SK-N-SH (cell line): Measurements from ENCODE around the gene ETV3. TPM values are rescaled to one million over a fixed set of nuclear protein-coding genes. Genes with fewer than 3 reads are reported as not detected.

Source experiments
- CTCF ChIA-PET: fragments of 300-600, 350-600 bp; formaldehyde crosslinking; extraction: SDS; loops from one replicate; lab custom pipeline; 2021; lab: Yijun Ruan, JAX
- POLR2A ChIA-PET: fragments of 350-600 bp; sonication (Branson Sonifier 250); formaldehyde crosslinking; extraction: SDS; loops from one replicate; lab custom pipeline; 2020; ENCODE audit warnings: antibody characterized with exemption, inconsistent platforms; lab: Yijun Ruan, JAX
- DNase-seq: peaks from one replicate; pipeline ENCODE4 v3.0.0; 2012
- H2AFZ ChIP-seq: fragments of 200-600 bp; sonication (generic); 2 replicates; pipeline ENCODE4 v1.8.1; 2016; ENCODE audit warnings: antibody characterized with exemption, mild to moderate bottlenecking, low read depth
- H3F3A ChIP-seq: fragments of 200-600 bp; sonication (generic); replicated peaks from 2 replicates; pipeline ENCODE3; 2016; ENCODE audit warnings: antibody characterized with exemption, mild to moderate bottlenecking; ENCODE audit not compliant: insufficient read depth
- H3K27ac ChIP-seq, 2 experiments: fragments of 200-500 bp in 1 of 2; fragments of 200-600 bp in 1 of 2; sonication (Bioruptor generic) in 1 of 2; sonication (generic), shearing (Covaris generic) in 1 of 2; 2 replicates each; pipeline versions ENCODE4 v1.5.1 to v1.6.1; 2014 to 2016; ENCODE audit warnings: low read depth in 2 of 2, inconsistent platforms in 1 of 2, low read length in 1 of 2, mild to moderate bottlenecking in 1 of 2, mixed read lengths in 1 of 2
- H3K27me3 ChIP-seq: fragments of 200-600 bp; sonication (generic), shearing (Covaris generic); 2 replicates; pipeline ENCODE4 v1.6.1; 2016; ENCODE audit warnings: mixed run types; ENCODE audit not compliant: insufficient read depth
- H3K36me3 ChIP-seq, 2 experiments: fragments of 200-500 bp in 1 of 2; fragments of 200-600 bp in 1 of 2; sonication (Bioruptor generic) in 1 of 2; sonication (generic) in 1 of 2; replicated peaks in 1 of 2; 2 replicates each; pipeline versions ENCODE3 to v1.5.1; 2014 to 2016; ENCODE audit warnings: low read length in 1 of 2, mild to moderate bottlenecking in 1 of 2; ENCODE audit not compliant: insufficient read depth in 2 of 2, control insufficient read depth in 1 of 2
- H3K4me1 ChIP-seq, 2 experiments: fragments of 200-500 bp in 1 of 2; fragments of 200-600 bp in 1 of 2; sonication (Bioruptor generic) in 1 of 2; sonication (generic), shearing (Covaris generic) in 1 of 2; 2 replicates each; pipeline versions ENCODE4 v1.5.1 to v1.6.1; 2014 to 2016; ENCODE audit warnings: low read depth in 1 of 2, low read length in 1 of 2, mixed run types in 1 of 2; ENCODE audit not compliant: insufficient read depth in 2 of 2, control insufficient read depth in 1 of 2
- H3K4me2 ChIP-seq: fragments of 200-600 bp; sonication (generic), shearing (Covaris generic); 2 replicates; pipeline ENCODE4 v1.6.1; 2017; ENCODE audit warnings: mixed run types
- H3K4me3 ChIP-seq, 2 experiments: fragments of 200-500 bp in 1 of 2; fragments of 200-600 bp in 1 of 2; sonication (Bioruptor generic) in 1 of 2; sonication (generic), shearing (Covaris generic) in 1 of 2; 2 replicates each; pipeline versions ENCODE4 v1.5.1 to v1.8.1; 2014 to 2016; ENCODE audit warnings: low read depth in 2 of 2, inconsistent platforms in 1 of 2, low read length in 1 of 2, mild to moderate bottlenecking in 1 of 2, mixed read lengths in 1 of 2, moderate library complexity in 1 of 2
- H3K79me2 ChIP-seq: fragments of 200-600 bp; sonication (generic); 2 replicates; pipeline ENCODE4 v1.8.1; 2017; ENCODE audit warnings: mild to moderate bottlenecking; ENCODE audit not compliant: insufficient read depth
- H3K9ac ChIP-seq: fragments of 200-600 bp; sonication (generic); 2 replicates; pipeline ENCODE4 v1.6.1; 2017; ENCODE audit warnings: mixed run types
- H3K9me2 ChIP-seq: fragments of 200-600 bp; sonication (generic); 2 replicates; pipeline ENCODE4 v1.6.1; 2017; ENCODE audit warnings: mixed run types
- H3K9me3 ChIP-seq: fragments of 200-600 bp; sonication (generic); 2 replicates; pipeline ENCODE4 v1.6.1; 2017; ENCODE audit warnings: mixed run types, mild to moderate bottlenecking, moderate library complexity
- H4K20me1 ChIP-seq: fragments of 200-600 bp; sonication (generic); 2 replicates; pipeline ENCODE4 v1.6.1; 2017; ENCODE audit warnings: mild to moderate bottlenecking, mixed run types; ENCODE audit not compliant: insufficient read depth
- FOSL2 ChIP-seq: IDR thresholded peaks from 2 replicates; pipeline ENCODE4 v1.4.0; 2012; ENCODE audit warnings: low read depth, mild to moderate bottlenecking, moderate library complexity, borderline replicate concordance
- GATA2 ChIP-seq: sonication (generic); formaldehyde crosslinking; IDR thresholded peaks from 2 replicates; pipeline ENCODE4 v1.5.0; 2020; ENCODE audit warnings: mild to moderate bottlenecking, missing genetic modification reagents
- JUND ChIP-seq: IDR thresholded peaks from 2 replicates; pipeline ENCODE4 v1.4.0; 2012
- MXI1 ChIP-seq: IDR thresholded peaks from 2 replicates; pipeline ENCODE4 v1.6.1; 2012; ENCODE audit warnings: mild to moderate bottlenecking, low read depth, low read length, improper control_type of control experiment
- NRF1 ChIP-seq: IDR thresholded peaks from 2 replicates; pipeline ENCODE4 v1.6.1; 2012; ENCODE audit warnings: low read depth, mild to moderate bottlenecking, low read length
- POLR2AphosphoS5 ChIP-seq: IDR thresholded peaks from 2 replicates; pipeline ENCODE4 v1.6.1; 2012; ENCODE audit warnings: low read depth, low read length
- RXRA ChIP-seq: IDR thresholded peaks from 2 replicates; pipeline ENCODE4 v1.4.0; 2012; ENCODE audit warnings: low read depth, mild to moderate bottlenecking, borderline replicate concordance
- YY1 ChIP-seq: IDR thresholded peaks from 2 replicates; pipeline ENCODE4 v1.4.0; 2012; ENCODE audit warnings: low read depth, mild to moderate bottlenecking
- WGBS: methylation state at CpG from one replicate; pipeline ENCODE4 v1.1.6; 2017; ENCODE audit warnings: low lambda C conversion rate; 5-methylcytosine and 5-hydroxymethylcytosine counted together
- polyA plus RNA-seq, 3 experiments: library from polyadenylated mRNA; depleted of rRNA; stranded (reverse); fragments of >200 nt; gene quantifications; 2 replicates each; pipeline ENCODE4 v1.2.3, GENCODE V29; 2012
- TF ChIP-seq, protein P1 (sequence below): IDR thresholded peaks from 2 replicates; pipeline ENCODE4; 2012
- TF ChIP-seq, protein P2 (sequence below): IDR thresholded peaks from 2 replicates; pipeline ENCODE4 v1.4.0; 2012; ENCODE audit warnings: low read depth
- TF ChIP-seq, protein P3 (sequence below): fragments of 200-600 bp; sonication (generic); IDR thresholded peaks from 2 replicates; pipeline ENCODE4 v1.6.1; 2017; ENCODE audit warnings: antibody characterized with exemption, mild to moderate bottlenecking, moderate library complexity

ETV3 gene
- polyA plus RNA-seq, 1 of the 3 experiments (the other 2 are of a cell fraction) = 5.4 TPM

DNA sequence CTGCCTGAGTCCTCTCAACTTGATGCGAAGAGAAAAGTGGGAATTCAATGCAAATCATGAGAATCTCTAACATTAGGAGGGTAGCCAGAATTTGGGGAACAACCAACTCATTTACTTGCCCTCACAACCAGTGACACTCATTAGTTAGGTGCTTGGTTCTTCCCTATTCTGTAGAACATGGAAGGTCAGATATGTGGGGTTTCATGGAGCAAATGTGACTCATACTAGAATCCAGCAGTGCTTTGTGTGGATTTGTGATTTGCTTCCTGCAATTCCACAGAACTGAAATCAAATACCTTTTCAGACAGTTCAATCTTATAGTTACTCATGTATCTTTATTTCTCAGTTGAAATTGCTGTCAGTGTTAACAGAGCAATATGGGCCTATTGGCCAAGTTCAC, 6.9 kb upstream of the ETV3 start:
- 68% methylated on average over 1 of the region's 1 CpG for WGBS
- DNase-seq = no peak
- no peaks in the 10 kb centered on the region for H3K36me3 ChIP-seq
- H3K9me2 ChIP-seq = no peaks in the 10 kb centered on the region
- no peak overlapping the region for H3K4me2 ChIP-seq
- H3K9ac ChIP-seq = no peak overlapping the region
- no peaks in the 10 kb centered on the region for H3K9me3 ChIP-seq
- CTCF ChIA-PET = interaction anchor here (15.8 to 18.9 kb wide), 2 partner anchors 9 to 60 kb away, joined by 194 to 586 read pairs; no protein-coding TSS in a partner anchor
- no peak overlapping the region for H3K4me3 ChIP-seq
- H2AFZ ChIP-seq = no peak overlapping the region
- H3K27me3 ChIP-seq = no peaks in the 10 kb centered on the region; the same call in 1 of the 2 replicates
- H4K20me1 ChIP-seq = no peaks in the 10 kb centered on the region
- no peaks in the 10 kb centered on the region for H3K79me2 ChIP-seq
- POLR2A ChIA-PET = no interaction called here
- H3F3A ChIP-seq = no peaks in the 10 kb centered on the region
- H3K27ac ChIP-seq = no peak overlapping the region
- peaks cover 11 to 14% of the 10 kb centered on the region in 2 experiments; a peak in 3 of 4 replicates for H3K4me1 ChIP-seq
- TF ChIP-seq GATA2 (no peak), YY1 (no peak), JUND (no peak), MXI1 (no peak), FOSL2 (no peak), RXRA (no peak), NRF1 (no peak)
- TF ChIP-seq, protein P1, sequence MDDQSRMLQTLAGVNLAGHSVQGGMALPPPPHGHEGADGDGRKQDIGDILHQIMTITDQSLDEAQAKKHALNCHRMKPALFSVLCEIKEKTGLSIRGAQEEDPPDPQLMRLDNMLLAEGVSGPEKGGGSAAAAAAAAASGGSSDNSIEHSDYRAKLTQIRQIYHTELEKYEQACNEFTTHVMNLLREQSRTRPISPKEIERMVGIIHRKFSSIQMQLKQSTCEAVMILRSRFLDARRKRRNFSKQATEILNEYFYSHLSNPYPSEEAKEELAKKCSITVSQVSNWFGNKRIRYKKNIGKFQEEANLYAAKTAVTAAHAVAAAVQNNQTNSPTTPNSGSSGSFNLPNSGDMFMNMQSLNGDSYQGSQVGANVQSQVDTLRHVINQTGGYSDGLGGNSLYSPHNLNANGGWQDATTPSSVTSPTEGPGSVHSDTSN = no peak

DNA sequence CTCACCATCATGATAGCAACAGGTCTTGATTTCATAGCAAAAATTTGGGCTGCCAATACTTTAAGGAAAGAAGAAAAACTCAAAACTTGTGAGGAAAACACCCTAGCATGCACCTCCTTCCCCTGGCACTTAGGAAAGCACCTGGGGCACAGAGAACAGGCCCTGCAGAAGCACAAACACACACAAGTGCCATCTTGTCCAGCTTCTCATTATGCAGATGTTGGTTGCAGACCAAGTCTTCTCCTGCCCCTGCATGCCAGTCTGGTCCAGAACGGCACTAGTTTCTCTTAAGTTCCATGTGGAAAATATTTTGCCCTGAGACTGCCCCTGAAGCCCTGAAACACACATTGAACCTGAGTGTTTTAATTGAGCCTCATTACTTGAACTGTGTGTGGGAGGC, 6.3 kb upstream of the ETV3 start:
- POLR2A ChIA-PET = no interaction called here
- no peaks in the 10 kb centered on the region for H4K20me1 ChIP-seq
- no peaks in the 10 kb centered on the region for H3K9me2 ChIP-seq
- no peaks in the 10 kb centered on the region for H3K9me3 ChIP-seq
- 67% methylated on average over 1 of the region's 1 CpG for WGBS
- no peak overlapping the region for H2AFZ ChIP-seq
- TF ChIP-seq, protein P2, sequence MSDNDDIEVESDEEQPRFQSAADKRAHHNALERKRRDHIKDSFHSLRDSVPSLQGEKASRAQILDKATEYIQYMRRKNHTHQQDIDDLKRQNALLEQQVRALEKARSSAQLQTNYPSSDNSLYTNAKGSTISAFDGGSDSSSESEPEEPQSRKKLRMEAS = no peak
- TF ChIP-seq, protein P3, sequence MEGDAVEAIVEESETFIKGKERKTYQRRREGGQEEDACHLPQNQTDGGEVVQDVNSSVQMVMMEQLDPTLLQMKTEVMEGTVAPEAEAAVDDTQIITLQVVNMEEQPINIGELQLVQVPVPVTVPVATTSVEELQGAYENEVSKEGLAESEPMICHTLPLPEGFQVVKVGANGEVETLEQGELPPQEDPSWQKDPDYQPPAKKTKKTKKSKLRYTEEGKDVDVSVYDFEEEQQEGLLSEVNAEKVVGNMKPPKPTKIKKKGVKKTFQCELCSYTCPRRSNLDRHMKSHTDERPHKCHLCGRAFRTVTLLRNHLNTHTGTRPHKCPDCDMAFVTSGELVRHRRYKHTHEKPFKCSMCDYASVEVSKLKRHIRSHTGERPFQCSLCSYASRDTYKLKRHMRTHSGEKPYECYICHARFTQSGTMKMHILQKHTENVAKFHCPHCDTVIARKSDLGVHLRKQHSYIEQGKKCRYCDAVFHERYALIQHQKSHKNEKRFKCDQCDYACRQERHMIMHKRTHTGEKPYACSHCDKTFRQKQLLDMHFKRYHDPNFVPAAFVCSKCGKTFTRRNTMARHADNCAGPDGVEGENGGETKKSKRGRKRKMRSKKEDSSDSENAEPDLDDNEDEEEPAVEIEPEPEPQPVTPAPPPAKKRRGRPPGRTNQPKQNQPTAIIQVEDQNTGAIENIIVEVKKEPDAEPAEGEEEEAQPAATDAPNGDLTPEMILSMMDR = no peak
- TF ChIP-seq POLR2AphosphoS5 (no peak), NRF1 (no peak), MXI1 (no peak)
- TF ChIP-seq, all 33 proteins: peak for 0
- Histone ChIP-seq H3K4me3 (no peak overlapping the region), H3K36me3 (no peaks in the 10 kb centered on the region), H3K79me2 (no peaks in the 10 kb centered on the region), H3F3A (peaks cover 4% of the 10 kb centered on the region), H3K4me2 (no peak overlapping the region), H3K27ac (no peak overlapping the region), H3K27me3 (no peaks in the 10 kb centered on the region), H3K9ac (no peak overlapping the region), H3K4me1 (peaks cover 11 to 14% of the 10 kb centered on the region in 2 experiments; a peak in 3 of 4 replicates)
- no peak for DNase-seq
- CTCF ChIA-PET = interaction anchor here (0.7 to 15.8 kb wide), 2 partner anchors 9 to 55 kb away, joined by 6 to 194 read pairs; no protein-coding TSS in a partner anchor
